Chondrocyte (in vitro differentiated cells): Measurements from ENCODE around the gene TDRD12. TPM values are rescaled to one million over a fixed set of nuclear protein-coding genes. Genes with fewer than 3 reads are reported as not detected.
A peak's percentile ranks its signal among the peaks of the same experiment; 100 is the strongest.
"Not testable (repeated sequence)": the region's sequence is repeated elsewhere in the genome, so short reads cannot be mapped to it uniquely, and the experiment has no call there.

Experiments
- DNase-seq: peaks from one replicate; pipeline ENCODE4 v3.0.0; 2021; ENCODE audit warnings: mixed read lengths, low spot score
- H3K27ac Mint-ChIP-seq: one replicate; pipeline ENCODE4 v1.8.0; 2021; ENCODE audit warnings: mild to moderate bottlenecking, moderate library complexity, mixed read lengths; ENCODE audit not compliant: unreplicated experiment
- H3K27me3 Mint-ChIP-seq: 2 replicates; pipeline ENCODE4 v1.8.0; 2021; ENCODE audit warnings: low read depth, mixed read lengths
- H3K36me3 Mint-ChIP-seq: 2 replicates; pipeline ENCODE4 v1.8.0; 2021; ENCODE audit warnings: low read depth, mixed read lengths
- H3K4me1 Mint-ChIP-seq: 2 replicates; pipeline ENCODE4 v1.8.0; 2021; ENCODE audit warnings: low read depth, mild to moderate bottlenecking, mixed read lengths
- H3K4me3 Mint-ChIP-seq: one replicate; pipeline ENCODE4 v1.8.0; 2021; ENCODE audit warnings: mild to moderate bottlenecking, moderate library complexity, mixed read lengths; ENCODE audit not compliant: unreplicated experiment
- H3K9me3 Mint-ChIP-seq: 2 replicates; pipeline ENCODE4 v1.8.0; 2021; ENCODE audit warnings: low read depth, mixed read lengths
- CTCF ChIP-seq: fragments of 200-600 bp; sonication (generic); IDR thresholded peaks from 2 replicates; pipeline ENCODE4 v1.5.0; 2021; ENCODE audit warnings: antibody characterized with exemption, mild to moderate bottlenecking, moderate library complexity
- total RNA-seq: library from RNA; stranded (reverse); gene quantifications from 3 replicates; pipeline ENCODE4 v1.2.1, GENCODE V29; 2021

TDRD12 gene
- total RNA-seq, 1 donor from 2014 or later = 0.22 TPM

- Mint-ChIP-seq H3K36me3 (no peaks in the 10 kb centered on the region), H3K27ac (no peak overlapping the region), H3K27me3 (no peaks in the 10 kb centered on the region), H3K9me3 (no peaks in the 10 kb centered on the region), H3K4me1 (no peaks in the 10 kb centered on the region), H3K4me3 (no peak overlapping the region)
- no peak for TF ChIP-seq CTCF
- peak; percentile 77 for DNase-seq
These were observed 146.5 kb downstream of the TDRD12 start for GRCh38 chr19:32866061-32866460.

- H3K27me3 Mint-ChIP-seq = no peaks in the 10 kb centered on the region
- H3K36me3 Mint-ChIP-seq = no peaks in the 10 kb centered on the region
- no peak for TF ChIP-seq CTCF
- no peaks in the 10 kb centered on the region for H3K9me3 Mint-ChIP-seq
- no peaks in the 10 kb centered on the region for H3K4me1 Mint-ChIP-seq
- H3K27ac Mint-ChIP-seq = no peak overlapping the region
- DNase-seq = peak; percentile 33
- no peak overlapping the region for H3K4me3 Mint-ChIP-seq
These were observed 147.1 kb downstream of the TDRD12 start for GRCh38 chr19:32866564-32867265.

GRCh38 chr19:32867436-32867835 lies 147.9 kb downstream of the TDRD12 start:
- not testable (repeated sequence) for H3K27me3 Mint-ChIP-seq, H3K4me3 Mint-ChIP-seq, H3K9me3 Mint-ChIP-seq, H3K36me3 Mint-ChIP-seq, H3K4me1 Mint-ChIP-seq, H3K27ac Mint-ChIP-seq
- DNase-seq = peak; percentile 13

GRCh38 chr19:32868206-32868950 lies 148.8 kb downstream of the TDRD12 start:
- H3K4me3 Mint-ChIP-seq = no peak overlapping the region
- H3K36me3 Mint-ChIP-seq = no peaks in the 10 kb centered on the region
- H3K9me3 Mint-ChIP-seq = no peaks in the 10 kb centered on the region
- H3K27ac Mint-ChIP-seq = no peak overlapping the region
- TF ChIP-seq CTCF = no peak
- H3K27me3 Mint-ChIP-seq = no peaks in the 10 kb centered on the region
- H3K4me1 Mint-ChIP-seq = no peaks in the 10 kb centered on the region
- DNase-seq = peak; percentile 67

GRCh38 chr19:32869369-32869965 lies 149.9 kb downstream of the TDRD12 start, which contains the start of gene SLC7A9:
SLC7A9 (minus strand) TSS chr19:32869767; CDS start chr19:32868534, 1,233 bp downstream.
- no peaks in the 10 kb centered on the region for H3K9me3 Mint-ChIP-seq
- H3K4me1 Mint-ChIP-seq = no peaks in the 10 kb centered on the region
- H3K27ac Mint-ChIP-seq = no peak within 1 kb of the TSS
- no peaks in the 10 kb centered on the region for H3K27me3 Mint-ChIP-seq
- no peaks in the 10 kb centered on the region for H3K36me3 Mint-ChIP-seq
- no peak within 1 kb of the TSS for H3K4me3 Mint-ChIP-seq
- TF ChIP-seq CTCF = no peak
- DNase-seq = peak; percentile 60
